H9 (cell line): ENCODE results near the gene TSNAX. TPM values are rescaled to one million over a fixed set of nuclear protein-coding genes. Genes with fewer than 3 reads are reported as not detected.

Source experiments
- DNase-seq: peaks from one replicate; pipeline ENCODE4 v3.0.0-alpha.2; 2017
- H2AFZ ChIP-seq: one replicate; pipeline ENCODE4 v1.6.1; 2013; ENCODE audit warnings: mild to moderate bottlenecking, low read length, control low read depth, moderate library complexity
- H2AK5ac ChIP-seq: 2 replicates; pipeline ENCODE4 v1.6.1; 2013; ENCODE audit warnings: low read length, control low read depth, mixed read lengths; ENCODE audit not compliant: insufficient read length
- H2BK120ac ChIP-seq: one replicate; pipeline ENCODE4 v1.6.1; 2013; ENCODE audit warnings: low read depth, mild to moderate bottlenecking, low read length, control low read depth, inconsistent platforms; ENCODE audit not compliant: poor library complexity, severe bottlenecking
- H2BK12ac ChIP-seq: 2 replicates; pipeline ENCODE4 v1.6.1; 2013; ENCODE audit warnings: low read length, control low read depth, mixed read lengths, low read depth; ENCODE audit not compliant: insufficient read length
- H2BK15ac ChIP-seq: 2 replicates; pipeline ENCODE4 v1.6.1; 2013; ENCODE audit warnings: low read depth, low read length, control low read depth
- H2BK20ac ChIP-seq: one replicate; pipeline ENCODE4 v1.6.1; 2013; ENCODE audit warnings: low read depth, mild to moderate bottlenecking, low read length, control low read depth, inconsistent platforms; ENCODE audit not compliant: poor library complexity, severe bottlenecking
- H2BK5ac ChIP-seq: 2 replicates; pipeline ENCODE4 v1.6.1; 2013; ENCODE audit warnings: low read length, control low read depth, mixed read lengths; ENCODE audit not compliant: insufficient read length
- H3K14ac ChIP-seq: 2 replicates; pipeline ENCODE4 v1.6.1; 2013; ENCODE audit warnings: low read length, control low read depth; ENCODE audit not compliant: insufficient read depth
- H3K18ac ChIP-seq: 2 replicates; pipeline ENCODE4 v1.6.1; 2013; ENCODE audit warnings: low read depth, mild to moderate bottlenecking, mixed read lengths, low read length, control low read depth; ENCODE audit not compliant: insufficient read length
- H3K23ac ChIP-seq: 2 replicates; pipeline ENCODE4 v1.6.1; 2013; ENCODE audit warnings: low read length, control low read depth, mixed read lengths, low read depth; ENCODE audit not compliant: insufficient read length
- H3K23me2 ChIP-seq: 2 replicates; pipeline ENCODE4 v1.6.1; 2013; ENCODE audit warnings: low read depth, mild to moderate bottlenecking, mixed read lengths, low read length, control low read depth; ENCODE audit not compliant: insufficient read length, poor library complexity, severe bottlenecking
- H3K27ac ChIP-seq: 2 replicates; pipeline ENCODE4 v1.5.1; 2013; ENCODE audit warnings: low read length, control low read depth, mixed read lengths, low read depth; ENCODE audit not compliant: insufficient read length
- H3K27me3 ChIP-seq: 2 replicates; pipeline ENCODE4 v1.6.1; 2013; ENCODE audit warnings: low read length, control low read depth, inconsistent platforms; ENCODE audit not compliant: insufficient read depth
- H3K4ac ChIP-seq: 2 replicates; pipeline ENCODE4 v1.6.1; 2013; ENCODE audit warnings: low read depth, mild to moderate bottlenecking, control low read depth, inconsistent platforms, low read length, moderate library complexity
- H3K4me1 ChIP-seq: 2 replicates; pipeline ENCODE4 v1.6.1; 2013; ENCODE audit warnings: low read length, control low read depth, inconsistent platforms; ENCODE audit not compliant: insufficient read depth
- H3K4me2 ChIP-seq: 2 replicates; pipeline ENCODE4 v1.6.1; 2013; ENCODE audit warnings: low read length, control low read depth, mixed read lengths; ENCODE audit not compliant: insufficient read length, insufficient read depth
- H3K56ac ChIP-seq: 2 replicates; pipeline ENCODE4 v1.6.1; 2013; ENCODE audit warnings: low read depth, mild to moderate bottlenecking, mixed read lengths, low read length, control low read depth; ENCODE audit not compliant: insufficient read length
- H3K79me1 ChIP-seq: 2 replicates; pipeline ENCODE4 v1.6.1; 2013; ENCODE audit warnings: low read depth, mild to moderate bottlenecking, moderate library complexity, low read length, control low read depth, inconsistent platforms; ENCODE audit not compliant: insufficient read depth, poor library complexity, severe bottlenecking
- H3K79me2 ChIP-seq: 2 replicates; pipeline ENCODE4 v1.6.1; 2013; ENCODE audit warnings: low read length, control low read depth, inconsistent platforms; ENCODE audit not compliant: insufficient read depth
- H3K9ac ChIP-seq: 2 replicates; pipeline ENCODE4 v1.6.1; 2013; ENCODE audit warnings: low read length, control low read depth, mixed read lengths; ENCODE audit not compliant: insufficient read length; ENCODE audit errors: extremely low read depth
- H3K9me3 ChIP-seq: one replicate; pipeline ENCODE4 v1.6.1; 2013; ENCODE audit warnings: low read depth, low read length, inconsistent platforms; ENCODE audit not compliant: control insufficient read depth
- H3T11ph ChIP-seq: one replicate; pipeline ENCODE4 v1.6.1; 2013; ENCODE audit warnings: mild to moderate bottlenecking, low read length, control low read depth, inconsistent platforms
- H4K20me1 ChIP-seq: one replicate; pipeline ENCODE4 v1.6.1; 2013; ENCODE audit not compliant: control insufficient read depth, insufficient read length, insufficient read depth
- H4K5ac ChIP-seq: 2 replicates; pipeline ENCODE4 v1.6.1; 2013; ENCODE audit warnings: low read depth, mild to moderate bottlenecking, mixed read lengths, low read length, control low read depth; ENCODE audit not compliant: insufficient read length
- H4K8ac ChIP-seq: replicated peaks from 2 replicates; pipeline ENCODE4 v1.6.1; 2013; ENCODE audit warnings: low read length, control low read depth, mixed read lengths, low read depth; ENCODE audit not compliant: insufficient read length
- H4K91ac ChIP-seq: 2 replicates; pipeline ENCODE4 v1.6.1; 2013; ENCODE audit warnings: low read depth, mild to moderate bottlenecking, moderate library complexity, mixed read lengths, low read length, control low read depth; ENCODE audit not compliant: insufficient read length
- H3K27ac Mint-ChIP-seq, 3 experiments: 2 replicates in 2 of 3; 3 replicates in 1 of 3; pipeline ENCODE4 v1.8.0; 2020 to 2021; ENCODE audit warnings: mixed read lengths in 3 of 3, mild to moderate bottlenecking in 1 of 3, moderate library complexity in 1 of 3
- H3K27me3 Mint-ChIP-seq: 2 replicates; pipeline ENCODE4 v1.8.0; 2021; ENCODE audit warnings: low read depth, mild to moderate bottlenecking, moderate library complexity, mixed read lengths
- H3K36me3 Mint-ChIP-seq, 3 experiments: 2 replicates in 2 of 3; 3 replicates in 1 of 3; pipeline ENCODE4 v1.8.0; 2020 to 2021; ENCODE audit warnings: low read depth in 3 of 3, mixed read lengths in 3 of 3; ENCODE audit not compliant: insufficient read depth in 1 of 3
- H3K4me1 Mint-ChIP-seq, 2 experiments: 2 replicates each; pipeline ENCODE4 v1.8.0; 2020; ENCODE audit warnings: mixed read lengths in 2 of 2
- H3K4me3 Mint-ChIP-seq, 2 experiments: 2 replicates in 1 of 2; 3 replicates in 1 of 2; pipeline ENCODE4 v1.8.0; 2020 to 2021; ENCODE audit warnings: mild to moderate bottlenecking in 2 of 2, mixed read lengths in 2 of 2, moderate library complexity in 1 of 2
- H3K9me3 Mint-ChIP-seq, 2 experiments: 2 replicates in 1 of 2; 3 replicates in 1 of 2; pipeline ENCODE4 v1.8.0; 2020; ENCODE audit warnings: mild to moderate bottlenecking in 2 of 2, mixed read lengths in 2 of 2, moderate library complexity in 1 of 2
- CTCF ChIP-seq: fragments of 200-600 bp; sonication (generic); conservative IDR thresholded peaks from 3 replicates; pipeline ENCODE4 v1.8.0; 2021; ENCODE audit warnings: antibody characterized with exemption, mild to moderate bottlenecking
- WGBS: extraction: QIAGEN DNeasy Blood & Tissue Kit; methylation state at CpG from one replicate; pipeline ENCODE4 v1.1.7; 2013; ENCODE audit warnings: missing lambda C conversion rate, low lambda C conversion rate, mixed read lengths; ENCODE audit not compliant: insufficient read length; ENCODE audit errors: extremely low coverage; 5-methylcytosine and 5-hydroxymethylcytosine counted together
- total RNA-seq: library from RNA; stranded (reverse); gene quantifications from 2 replicates; pipeline ENCODE4 v1.2.1, GENCODE V29; 2021

TSNAX gene
- total RNA-seq, 1 experiment from 2014 or later: 39.9 TPM

GRCh38 chr1:231512147-231512698 lies 16.2 kb upstream of the TSNAX start:
- Mint-ChIP-seq H3K4me3 (no peak overlapping the region), H3K27ac (no peak overlapping the region), H3K4me1 (peaks cover 8% of the 10 kb centered on the region in 2 experiments), H3K9me3 (no peaks in the 10 kb centered on the region), H3K27me3 (peaks cover 3% of the 10 kb centered on the region), H3K36me3 (no peaks in the 10 kb centered on the region)
- no peaks in the 10 kb centered on the region for H3K9me3 ChIP-seq
- H3K9ac ChIP-seq: no peak overlapping the region
- no peak overlapping the region for H2BK5ac ChIP-seq
- no peak overlapping the region for H3K56ac ChIP-seq
- H3K4me2 ChIP-seq: no peak overlapping the region
- H3K14ac ChIP-seq: no peak overlapping the region
- no peak overlapping the region for H2BK120ac ChIP-seq
- H3K4me1 ChIP-seq: no peaks in the 10 kb centered on the region
- TF ChIP-seq CTCF: no peak
- no CpG with 5 or more reads among the region's 2 CpGs for WGBS
- H3K27me3 ChIP-seq: no peaks in the 10 kb centered on the region
- no peak overlapping the region for H2AFZ ChIP-seq
- H4K91ac ChIP-seq: no peak overlapping the region
- no peaks in the 10 kb centered on the region for H3K23me2 ChIP-seq
- H4K8ac ChIP-seq: no peak overlapping the region
- H4K5ac ChIP-seq: no peak overlapping the region
- no peak overlapping the region for H3K18ac ChIP-seq
- no peak overlapping the region for H3T11ph ChIP-seq
- no peak for DNase-seq
- no peak overlapping the region for H2BK15ac ChIP-seq
- H2AK5ac ChIP-seq: no peak overlapping the region
- H2BK20ac ChIP-seq: no peak overlapping the region
- no peak overlapping the region for H3K27ac ChIP-seq
- H3K4ac ChIP-seq: no peak overlapping the region
- no peaks in the 10 kb centered on the region for H3K79me1 ChIP-seq
- no peak overlapping the region for H3K23ac ChIP-seq
- H2BK12ac ChIP-seq: no peak overlapping the region
- no peaks in the 10 kb centered on the region for H4K20me1 ChIP-seq
- H3K79me2 ChIP-seq: no peaks in the 10 kb centered on the region
